ENCODE measurements around the gene ZNF18.

Gene ZNF18

GRCh38 chr17:12035673-12036072 is 38.4 kb upstream of the ZNF18 start:
- no peaks in the 10 kb centered on the region for H3K27me3 ChIP-seq (ENCODE audit: insufficient read depth, low read length, poor library complexity, severe bottlenecking)
- H3K4me3 ChIP-seq (ENCODE audit: low read length, poor library complexity, severe bottlenecking), result no peak overlapping the region
- no peak overlapping the region for H2AFZ ChIP-seq (ENCODE audit: low read length)
- H3F3A ChIP-seq (ENCODE audit: low read depth), result no peaks in the 10 kb centered on the region
- H3K4me1 ChIP-seq (ENCODE audit: insufficient read depth, low read length, poor library complexity, severe bottlenecking), result no peaks in the 10 kb centered on the region
- no peaks in the 10 kb centered on the region for H3K9me3 ChIP-seq (ENCODE audit: insufficient read depth, low read depth, low read length)
- no peak overlapping the region for H3K4me2 ChIP-seq (ENCODE audit: low read depth, low read length, poor library complexity, severe bottlenecking)
- no peak for TF ChIP-seq CTCF (conservative IDR thresholded peaks at IDR 0.05; ENCODE audit: low read length)
- no peak for TF ChIP-seq EZH2phosphoT487 (IDR thresholded peaks at IDR 0.05; ENCODE audit: borderline replicate concordance)
- no peak overlapping the region for H3K9ac ChIP-seq (ENCODE audit: low read depth, low read length, poor library complexity, severe bottlenecking)
- no peaks in the 10 kb centered on the region for H3K9me2 ChIP-seq (replicated peaks; ENCODE audit: low read depth, low read length)
- H4K20me1 ChIP-seq (ENCODE audit: insufficient read depth, low read length, poor library complexity, severe bottlenecking), result peaks cover 33% of the 10 kb centered on the region
- H3K79me2 ChIP-seq (ENCODE audit: insufficient read depth, low read length), result peaks cover 79% of the 10 kb centered on the region
- peaks cover 6% of the 10 kb centered on the region; the same call in 1 of the 2 replicates for H3K36me3 ChIP-seq (ENCODE audit: insufficient read depth, low read length)

- H3K4me3 ChIP-seq (ENCODE audit: low read length, poor library complexity, severe bottlenecking), result no peak overlapping the region
- H3K4me1 ChIP-seq (ENCODE audit: insufficient read depth, low read length, poor library complexity, severe bottlenecking), result no peaks in the 10 kb centered on the region
- no peaks in the 10 kb centered on the region for H3K9me3 ChIP-seq (ENCODE audit: insufficient read depth, low read depth, low read length)
- TF ChIP-seq CTCF (conservative IDR thresholded peaks at IDR 0.05; ENCODE audit: low read length) (no peak), EZH2phosphoT487 (IDR thresholded peaks at IDR 0.05; ENCODE audit: borderline replicate concordance) (no peak)
- peaks cover 39% of the 10 kb centered on the region for H4K20me1 ChIP-seq (ENCODE audit: insufficient read depth, low read length, poor library complexity, severe bottlenecking)
- peaks cover 79% of the 10 kb centered on the region for H3K79me2 ChIP-seq (ENCODE audit: insufficient read depth, low read length)
- H3K27me3 ChIP-seq (ENCODE audit: insufficient read depth, low read length, poor library complexity, severe bottlenecking), result no peaks in the 10 kb centered on the region
- H3K9me2 ChIP-seq (replicated peaks; ENCODE audit: low read depth, low read length), result no peaks in the 10 kb centered on the region
- no peak overlapping the region for H2AFZ ChIP-seq (ENCODE audit: low read length)
- peaks cover 6% of the 10 kb centered on the region; the same call in 1 of the 2 replicates for H3K36me3 ChIP-seq (ENCODE audit: insufficient read depth, low read length)
- H3F3A ChIP-seq (ENCODE audit: low read depth), result no peaks in the 10 kb centered on the region
- H3K9ac ChIP-seq (ENCODE audit: low read depth, low read length, poor library complexity, severe bottlenecking), result no peak overlapping the region
- H3K4me2 ChIP-seq (ENCODE audit: low read depth, low read length, poor library complexity, severe bottlenecking), result no peak overlapping the region
Observed at GRCh38 chr17:12034538-12034937, 37.3 kb upstream of the ZNF18 start.

GRCh38 chr17:12028611-12029010 is 31.3 kb upstream of the ZNF18 start:
- Histone ChIP-seq H3K79me2 (ENCODE audit: insufficient read depth, low read length) (peaks cover 92% of the 10 kb centered on the region), H3K9ac (ENCODE audit: low read depth, low read length, poor library complexity, severe bottlenecking) (no peak overlapping the region), H3K4me3 (ENCODE audit: low read length, poor library complexity, severe bottlenecking) (no peak overlapping the region), H3K36me3 (ENCODE audit: insufficient read depth, low read length) (no peaks in the 10 kb centered on the region), H4K20me1 (ENCODE audit: insufficient read depth, low read length, poor library complexity, severe bottlenecking) (peaks cover 77% of the 10 kb centered on the region), H2AFZ (ENCODE audit: low read length) (no peak overlapping the region), H3F3A (ENCODE audit: low read depth) (no peaks in the 10 kb centered on the region), H3K9me3 (ENCODE audit: insufficient read depth, low read depth, low read length) (no peaks in the 10 kb centered on the region), H3K4me1 (ENCODE audit: insufficient read depth, low read length, poor library complexity, severe bottlenecking) (peaks cover 40% of the 10 kb centered on the region), H3K27me3 (ENCODE audit: insufficient read depth, low read length, poor library complexity, severe bottlenecking) (no peaks in the 10 kb centered on the region), H3K9me2 (replicated peaks; ENCODE audit: low read depth, low read length) (no peaks in the 10 kb centered on the region), H3K4me2 (ENCODE audit: low read depth, low read length, poor library complexity, severe bottlenecking) (peak overlapping the region; percentile 94)
- TF ChIP-seq EZH2phosphoT487 (IDR thresholded peaks at IDR 0.05; ENCODE audit: borderline replicate concordance) (no peak), CTCF (conservative IDR thresholded peaks at IDR 0.05; ENCODE audit: low read length) (no peak)

Data from Loucy (cell line).